SK-N-MC (cell line): ENCODE measurements around the gene SDK1.

ENCODE experiments used
- EZH2 ChIP-seq: fragments of 200-600 bp; sonication (generic); IDR thresholded peaks from one replicate; pipeline ENCODE4 v1.6.1; 2017; ENCODE audit warnings: antibody characterized with exemption
- FOXP2 ChIP-seq: optimal IDR thresholded peaks from 2 replicates; pipeline ENCODE3; 2011; ENCODE audit warnings: mild to moderate bottlenecking, moderate library complexity; ENCODE audit not compliant: insufficient read depth; ENCODE audit errors: extremely low read length, control extremely low read depth
- POLR2AphosphoS5 ChIP-seq: IDR thresholded peaks from 2 replicates; pipeline ENCODE4 v1.6.1; 2012; ENCODE audit warnings: mild to moderate bottlenecking, low read depth, low read length, borderline replicate concordance

DNA sequence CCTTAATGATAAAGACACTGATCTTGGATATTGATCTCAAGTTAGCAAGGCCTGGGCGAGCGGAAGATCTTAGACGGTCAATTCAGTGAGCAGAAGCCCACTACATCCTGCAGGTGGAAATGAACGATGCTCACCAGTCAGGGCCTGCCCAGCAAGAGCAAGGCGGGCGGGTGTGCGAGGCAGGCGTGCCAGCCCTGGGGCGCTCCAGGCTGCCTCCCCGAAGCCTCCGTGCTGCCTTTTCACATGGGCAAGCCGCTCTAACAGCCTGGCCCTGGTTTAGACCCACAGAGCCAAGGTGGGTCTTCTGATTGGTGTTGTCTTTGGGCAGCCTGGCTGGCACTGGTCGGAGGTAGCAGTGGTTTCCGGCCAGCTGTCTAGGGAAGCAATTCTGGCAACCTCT lies 906.0 kb downstream of the SDK1 start:
- TF ChIP-seq EZH2 (no peak), POLR2AphosphoS5 (no peak), FOXP2 (no peak)
